HG03060 (cell line): ENCODE data around the gene HSPA8.

ENCODE experiments used
- ATAC-seq: cut with Tn5 transposase; IDR thresholded peaks from one replicate; pipeline ENCODE4 v1.9.1; 2021; ENCODE audit warnings: low read depth, moderate number of reproducible peaks; ENCODE audit not compliant: unreplicated experiment

Gene HSPA8

DNA sequence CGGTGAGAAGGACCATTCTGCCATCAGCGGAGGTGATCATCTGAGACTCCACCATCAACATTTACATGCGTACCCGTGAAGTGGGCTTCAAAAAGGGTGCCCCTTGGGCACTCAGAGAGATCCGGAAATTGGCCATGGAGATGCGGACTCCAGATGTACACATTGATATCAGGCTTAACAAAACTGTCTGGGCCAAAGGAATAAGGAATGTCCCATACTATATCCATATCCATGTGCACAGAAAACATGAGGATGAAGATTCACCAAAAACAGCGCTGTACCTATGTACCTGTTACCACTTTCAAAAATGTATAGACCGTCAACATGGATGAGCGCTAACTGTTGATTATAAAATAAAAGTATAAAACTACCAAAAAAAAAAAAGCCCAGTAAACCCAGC is 10.8 kb downstream of the HSPA8 start:
- no peak for ATAC-seq

DNA sequence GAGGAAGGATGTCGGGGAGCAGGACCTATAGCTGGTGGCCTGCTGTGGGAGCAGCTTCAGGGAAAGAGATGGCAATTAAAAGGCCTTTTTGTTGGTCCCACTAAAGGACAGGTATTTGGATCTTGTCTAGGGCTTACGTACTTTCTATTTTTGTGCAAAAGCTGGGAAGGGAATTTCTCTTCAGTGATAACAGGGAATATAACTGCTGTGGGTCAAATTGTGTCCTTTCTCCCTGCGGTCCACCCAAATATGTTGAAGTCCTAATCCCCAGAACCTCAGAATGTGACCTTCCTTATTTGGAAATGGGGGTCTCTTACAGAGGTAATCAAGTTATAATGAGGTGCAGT is 14.0 kb downstream of the HSPA8 start:
- no peak for ATAC-seq

DNA sequence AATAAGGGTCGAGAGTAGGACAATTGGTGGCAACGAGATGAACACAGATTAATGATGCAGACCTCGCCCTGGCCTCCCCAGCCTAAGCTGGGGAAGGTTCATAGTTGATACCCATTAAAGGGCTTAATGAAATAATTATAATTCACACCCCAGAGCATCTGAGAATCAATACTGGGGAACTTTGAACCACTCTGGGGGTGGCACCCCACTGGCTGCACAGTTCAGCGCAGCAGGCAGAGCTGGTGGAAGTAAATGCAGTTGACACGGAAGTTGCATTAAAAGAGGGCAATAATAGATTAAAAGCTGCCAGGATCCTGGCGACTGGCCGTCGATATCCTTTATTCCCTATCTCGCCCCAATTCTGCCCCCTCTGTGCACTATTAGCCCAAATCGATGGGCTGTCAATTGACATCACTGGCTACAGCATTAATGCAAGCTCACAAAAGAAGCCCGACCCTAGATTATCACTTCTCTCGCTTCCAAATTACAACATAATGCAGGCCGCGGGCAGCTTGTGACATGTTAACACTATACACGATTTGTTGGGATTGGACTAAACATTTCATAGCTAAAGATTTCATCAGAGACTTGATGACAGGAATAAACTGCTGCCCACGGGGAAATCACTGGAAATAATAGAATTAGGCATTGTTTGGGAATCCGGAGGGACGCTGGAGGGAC is 14.5 kb downstream of the HSPA8 start:
- no peak for ATAC-seq

GRCh38 chr11:123046473-123047259 is 15.3 kb downstream of the HSPA8 start:
- ATAC-seq, result no peak

- no peak for ATAC-seq
Measured at GRCh38 chr11:123045101-123045500, 16.8 kb downstream of the HSPA8 start.

DNA sequence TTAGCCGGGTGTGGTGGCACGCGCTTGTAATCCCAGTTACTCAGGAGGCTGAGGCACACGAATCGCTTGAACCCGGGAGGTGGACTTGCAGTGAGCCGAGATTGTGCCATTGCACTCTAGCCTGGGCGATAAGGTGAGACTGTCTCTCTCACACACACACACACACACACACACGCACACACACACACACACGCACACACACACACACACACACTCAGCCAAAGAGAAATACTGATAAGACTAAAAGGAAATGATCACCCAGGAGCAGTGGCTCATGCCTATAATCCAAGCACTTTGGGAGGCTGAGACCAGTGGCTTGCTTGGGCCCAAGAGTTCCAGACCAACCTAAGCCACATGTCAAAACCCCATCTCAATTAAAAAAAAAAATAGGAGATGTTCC is 20.8 kb downstream of the HSPA8 start:
- ATAC-seq, result no peak

DNA sequence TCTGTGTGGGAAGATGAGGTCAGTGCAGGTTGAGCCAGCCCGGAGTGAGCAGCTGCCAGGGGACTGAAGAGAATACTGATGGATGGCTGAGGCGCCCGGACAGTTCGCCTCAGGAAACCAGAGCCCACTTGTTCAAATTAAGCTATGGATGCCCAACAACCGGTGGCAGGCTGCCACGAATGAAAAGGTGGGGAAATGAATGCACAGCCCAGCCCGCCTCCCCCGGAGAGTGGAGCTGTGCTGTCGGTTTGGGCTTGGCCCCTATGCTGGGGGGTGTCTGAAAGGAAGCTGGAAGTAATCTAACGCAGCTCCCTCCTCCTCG is 21.9 kb downstream of the HSPA8 start:
- no peak for ATAC-seq

- no peak for ATAC-seq
Measured at GRCh38 chr11:123035831-123036230, 26.1 kb downstream of the HSPA8 start.

GRCh38 chr11:123034597-123034996 is 27.3 kb downstream of the HSPA8 start:
- ATAC-seq, result no peak

DNA sequence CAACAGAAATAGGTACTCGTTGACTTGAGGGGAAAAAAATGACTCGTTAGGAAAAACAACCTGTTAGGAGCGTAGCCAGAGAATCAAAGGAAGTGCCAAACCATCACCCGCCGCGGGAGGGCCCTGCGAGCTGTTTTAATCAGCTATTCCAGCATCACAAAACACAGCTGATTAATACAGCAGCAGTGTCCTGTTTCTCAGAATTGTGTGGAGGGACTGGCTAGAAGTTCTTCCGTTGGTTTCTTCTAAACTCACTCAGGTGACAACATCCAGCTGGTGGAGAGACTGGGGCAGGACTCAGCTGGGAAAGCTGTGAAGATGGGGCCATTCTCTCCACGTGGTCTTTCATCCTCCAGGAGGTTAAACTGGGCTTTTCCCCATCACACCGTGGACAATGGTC is 28.0 kb downstream of the HSPA8 start:
- ATAC-seq, result no peak

- ATAC-seq, result no peak
Measured at GRCh38 chr11:123030517-123030916, 31.4 kb downstream of the HSPA8 start.

DNA sequence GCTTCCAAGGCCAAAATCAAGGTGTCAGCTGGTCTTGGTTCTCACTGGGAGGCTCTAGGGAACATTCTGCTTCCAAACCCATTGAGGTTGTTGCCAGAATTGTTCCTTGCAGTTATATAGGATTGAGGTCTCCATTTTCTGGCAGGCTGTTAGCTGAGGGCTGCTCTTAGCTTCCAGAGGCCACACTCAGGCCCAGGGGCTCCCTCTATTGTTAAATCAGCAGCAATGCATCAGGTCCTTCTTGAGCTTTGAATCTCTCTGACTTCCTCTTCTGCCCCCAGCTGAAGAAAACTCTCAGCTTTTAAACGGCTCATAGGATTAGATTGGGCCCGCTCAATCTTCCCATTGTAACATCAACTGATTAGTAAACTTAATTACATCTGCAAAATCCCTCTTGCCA is 41.0 kb downstream of the HSPA8 start:
- ATAC-seq, result no peak

DNA sequence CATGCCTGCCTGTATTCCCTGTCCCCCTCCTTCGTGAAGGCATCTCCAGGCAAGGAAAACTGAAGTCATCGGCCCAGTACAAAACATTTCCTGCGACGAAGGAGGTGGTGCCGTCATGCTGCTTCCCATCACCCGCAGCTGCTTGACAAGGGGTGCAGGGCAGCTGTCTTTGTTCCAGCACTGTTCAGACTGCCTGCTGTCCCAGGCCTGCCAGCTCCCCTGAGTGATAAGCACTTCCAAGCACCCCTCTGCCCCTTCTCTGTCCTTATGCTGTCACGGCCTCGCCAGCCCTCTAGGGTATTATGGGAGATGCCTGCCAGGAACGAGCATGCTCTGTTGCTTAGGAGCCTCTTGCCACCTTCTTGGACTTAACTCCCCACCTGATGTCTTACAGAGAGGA is 43.2 kb downstream of the HSPA8 start:
- ATAC-seq, result no peak

DNA sequence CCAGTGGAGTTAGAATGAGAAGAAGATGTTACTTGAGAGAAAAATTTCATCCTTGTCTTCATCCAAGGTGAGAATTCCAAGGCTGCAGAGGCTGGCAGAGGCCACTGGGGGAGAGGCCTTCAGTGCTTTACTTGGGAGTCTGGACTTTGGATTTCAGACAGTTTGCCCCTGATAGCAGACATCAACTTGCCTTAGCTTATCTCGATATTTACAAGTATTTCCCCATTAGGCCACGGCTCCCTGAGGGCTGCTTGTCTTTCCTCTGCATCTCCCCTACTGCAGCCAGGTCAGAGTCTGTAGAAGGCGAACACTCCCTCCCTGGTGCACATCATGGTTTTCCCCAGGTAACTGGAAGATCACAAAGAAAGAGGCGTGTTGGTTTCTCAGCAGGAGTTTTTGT is 50.4 kb downstream of the HSPA8 start:
- ATAC-seq, result no peak
